Brain pericyte (primary cell): ENCODE results near the gene KCNJ12.
"Not testable (repeated sequence)": the region's sequence is repeated elsewhere in the genome, so short reads cannot be mapped to it uniquely, and the experiment has no call there.

Source experiments
- DNase-seq: peaks from one replicate; pipeline ENCODE4 v3.0.0-alpha.2; 2012; ENCODE audit warnings: low read depth, low spot score

The KCNJ12 gene

DNA sequence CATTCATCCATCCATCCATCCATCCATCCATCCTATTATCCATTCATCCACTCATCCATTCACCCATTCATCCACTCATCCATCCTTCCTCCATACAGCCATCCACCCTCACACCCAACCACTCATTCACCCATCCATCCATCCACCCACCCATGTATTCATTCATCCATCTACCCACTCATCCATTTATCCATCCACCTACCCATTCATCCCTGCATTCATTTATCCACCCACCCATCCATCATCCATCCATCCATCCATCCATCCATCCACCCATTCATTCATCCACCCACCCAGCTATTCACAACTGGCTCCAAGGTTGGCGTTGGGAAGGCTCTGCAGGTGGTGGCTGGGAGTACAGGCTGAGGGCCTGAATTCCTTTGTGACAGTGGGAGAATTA lies 31.6 kb downstream of the KCNJ12 start:
- not testable (repeated sequence) for DNase-seq

GRCh38 chr17:21408224-21408623 lies 32.1 kb downstream of the KCNJ12 start:
- DNase-seq: not testable (repeated sequence)

GRCh38 chr17:21408766-21409300 lies 32.7 kb downstream of the KCNJ12 start:
- not testable (repeated sequence) for DNase-seq

- DNase-seq: not testable (repeated sequence)
Measured at GRCh38 chr17:21409388-21409787, 33.2 kb downstream of the KCNJ12 start.

- DNase-seq: not testable (repeated sequence)
Measured at GRCh38 chr17:21409971-21410370, 33.8 kb downstream of the KCNJ12 start.

DNA sequence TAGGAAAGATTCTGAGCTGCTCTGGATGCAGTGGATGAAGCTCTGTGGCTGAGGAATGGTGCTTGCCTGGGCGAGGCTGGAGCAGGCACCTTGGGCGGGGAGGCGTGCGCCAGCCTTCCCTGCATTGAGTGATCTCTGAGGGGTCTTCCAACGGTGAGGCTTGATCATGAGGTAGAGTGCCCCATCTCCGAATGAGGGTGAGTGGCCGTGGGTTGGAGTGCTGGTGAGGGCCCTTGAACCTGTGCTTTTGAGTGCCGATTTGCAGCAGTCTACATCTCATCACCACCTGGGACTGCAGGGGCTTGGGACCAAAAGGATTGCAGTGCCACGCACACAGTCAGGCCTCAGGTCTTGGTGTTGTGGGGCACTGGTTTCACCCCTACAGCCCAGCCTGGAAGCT lies 34.2 kb downstream of the KCNJ12 start:
- not testable (repeated sequence) for DNase-seq

- not testable (repeated sequence) for DNase-seq
Measured at GRCh38 chr17:21410906-21411678, 34.9 kb downstream of the KCNJ12 start.

DNA sequence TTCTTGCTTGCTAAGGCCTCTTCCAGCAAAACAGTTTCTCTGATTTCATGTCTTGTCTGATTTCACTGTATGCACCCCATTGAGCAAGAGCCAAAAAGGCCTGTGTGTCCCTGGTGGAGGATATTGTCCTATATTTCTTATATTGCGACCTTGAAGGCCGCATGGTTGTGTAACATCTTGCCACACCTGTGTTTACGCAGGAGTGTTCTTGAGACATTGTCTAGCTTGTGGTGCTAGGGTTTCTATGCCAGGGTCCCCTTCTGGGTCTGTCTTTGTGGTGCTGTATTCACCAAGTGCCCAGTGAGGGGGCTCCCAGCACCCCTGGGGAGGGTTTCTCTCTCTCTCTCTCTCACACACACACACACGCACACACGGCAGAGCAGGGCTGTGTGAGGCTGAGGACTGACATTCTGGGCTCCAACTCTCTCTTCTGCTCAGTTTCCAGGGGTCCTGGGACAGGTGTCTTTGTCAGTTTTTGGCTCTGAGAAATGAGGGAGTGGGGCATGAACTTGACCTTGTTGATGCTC lies 35.6 kb downstream of the KCNJ12 start:
- not testable (repeated sequence) for DNase-seq

DNA sequence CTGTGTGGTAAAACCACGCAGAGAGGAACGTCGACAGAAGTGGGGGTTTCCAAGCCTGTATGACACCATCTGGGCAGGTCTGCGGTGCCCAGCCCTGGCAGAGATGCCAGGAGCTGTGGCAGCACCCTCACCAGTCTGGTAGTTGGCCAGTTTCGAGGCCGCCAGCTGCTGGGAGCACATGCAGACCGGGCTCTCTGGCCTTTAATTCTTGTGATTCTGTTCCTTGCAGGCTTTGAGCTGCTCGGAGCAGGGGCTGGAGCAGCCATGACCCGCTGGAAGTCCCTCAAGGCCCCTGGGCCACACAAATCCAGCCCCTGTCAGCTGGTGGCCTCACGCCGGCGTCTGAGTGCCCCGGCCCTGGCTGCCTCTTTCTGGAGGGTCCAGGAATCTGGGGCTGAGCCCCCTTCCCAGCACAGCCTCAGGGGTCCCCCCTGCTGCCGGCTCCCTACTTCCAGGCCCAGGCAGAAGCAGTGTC lies 36.1 kb downstream of the KCNJ12 start:
- not testable (repeated sequence) for DNase-seq

DNA sequence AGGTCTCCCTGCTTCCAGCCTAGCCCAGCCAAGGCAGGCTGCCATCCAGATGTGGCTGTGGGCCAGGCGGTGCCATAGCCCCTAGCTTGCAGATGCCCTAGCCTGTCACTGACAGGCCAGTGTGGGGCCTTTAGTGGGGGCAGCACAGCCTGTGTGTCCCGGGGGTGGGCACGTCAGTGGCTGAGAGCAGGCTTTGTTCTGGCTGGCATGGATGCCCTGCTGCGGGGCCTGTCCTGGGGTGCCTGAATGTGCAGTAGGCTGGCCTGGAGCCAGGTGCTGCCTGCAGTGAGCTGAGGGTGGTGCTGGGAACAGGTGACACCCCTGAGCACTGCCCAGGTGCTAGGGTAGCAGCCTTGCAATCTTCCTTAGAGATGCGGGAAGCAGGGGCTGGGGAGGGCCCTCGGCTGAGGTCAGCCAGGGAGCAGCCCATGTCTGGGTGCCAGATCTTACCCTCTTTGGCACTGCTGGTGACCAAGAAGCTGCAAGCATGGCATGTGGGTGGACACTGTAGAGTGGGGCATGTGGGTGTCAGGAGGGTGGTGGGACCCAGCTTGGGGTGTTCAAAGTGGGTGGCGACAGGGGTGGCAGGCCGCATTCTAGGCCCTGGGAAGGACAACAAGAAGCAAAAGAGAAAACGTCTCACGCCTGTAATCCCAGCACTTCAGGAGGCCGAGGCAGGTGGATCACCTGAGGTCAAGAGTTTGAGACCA lies 37.6 kb downstream of the KCNJ12 start:
- DNase-seq: not testable (repeated sequence)

GRCh38 chr17:21414616-21415015 lies 38.5 kb downstream of the KCNJ12 start:
- not testable (repeated sequence) for DNase-seq

DNA sequence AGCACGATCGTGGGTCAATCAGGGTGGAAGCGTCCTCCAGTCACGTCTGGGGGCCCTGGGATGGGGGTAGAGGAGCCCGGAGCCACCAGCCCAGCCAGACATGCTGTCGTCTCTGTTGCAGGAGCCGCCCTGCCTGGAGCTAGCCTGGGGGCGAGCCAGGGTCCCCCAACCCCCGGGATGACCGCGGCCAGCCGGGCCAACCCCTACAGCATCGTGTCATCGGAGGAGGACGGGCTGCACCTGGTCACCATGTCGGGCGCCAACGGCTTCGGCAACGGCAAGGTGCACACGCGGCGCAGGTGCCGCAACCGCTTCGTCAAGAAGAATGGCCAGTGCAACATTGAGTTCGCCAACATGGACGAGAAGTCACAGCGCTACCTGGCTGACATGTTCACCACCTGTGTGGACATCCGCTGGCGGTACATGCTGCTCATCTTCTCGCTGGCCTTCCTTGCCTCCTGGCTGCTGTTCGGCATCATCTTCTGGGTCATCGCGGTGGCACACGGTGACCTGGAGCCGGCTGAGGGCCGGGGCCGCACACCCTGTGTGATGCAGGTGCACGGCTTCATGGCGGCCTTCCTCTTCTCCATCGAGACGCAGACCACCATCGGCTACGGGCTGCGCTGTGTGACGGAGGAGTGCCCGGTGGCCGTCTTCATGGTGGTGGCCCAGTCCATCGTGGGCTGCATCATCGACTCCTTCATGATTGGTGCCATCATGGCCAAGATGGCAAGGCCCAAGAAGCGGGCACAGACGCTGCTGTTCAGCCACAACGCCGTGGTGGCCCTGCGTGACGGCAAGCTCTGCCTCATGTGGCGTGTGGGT lies 39.2 kb downstream of the KCNJ12 start:
- DNase-seq: not testable (repeated sequence)

- not testable (repeated sequence) for DNase-seq
Measured at GRCh38 chr17:21416471-21416981, 40.4 kb downstream of the KCNJ12 start.

GRCh38 chr17:21417349-21417748 lies 41.2 kb downstream of the KCNJ12 start:
- not testable (repeated sequence) for DNase-seq

DNA sequence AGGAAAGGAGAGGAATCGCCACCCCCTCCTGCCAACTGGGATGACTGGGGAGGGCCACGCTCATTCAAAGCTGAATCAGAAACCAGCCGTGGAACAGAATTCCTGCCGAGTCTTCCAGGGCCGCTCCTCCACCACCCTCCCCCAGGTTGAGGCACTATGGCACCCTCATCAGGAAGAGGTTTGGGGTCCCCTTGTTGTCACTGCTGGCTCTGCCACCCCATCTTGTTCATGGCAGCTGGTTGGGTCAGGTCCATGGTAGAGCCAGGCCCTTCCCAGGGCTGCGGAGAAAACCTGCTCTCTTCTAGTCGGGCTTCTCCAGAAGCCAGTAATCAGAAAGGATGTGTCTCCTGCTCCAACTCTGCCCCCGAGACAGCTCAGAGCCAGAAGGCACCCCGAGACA lies 41.8 kb downstream of the KCNJ12 start:
- no peak for DNase-seq

- DNase-seq: no peak
Measured at GRCh38 chr17:21418446-21419298, 42.5 kb downstream of the KCNJ12 start.

DNA sequence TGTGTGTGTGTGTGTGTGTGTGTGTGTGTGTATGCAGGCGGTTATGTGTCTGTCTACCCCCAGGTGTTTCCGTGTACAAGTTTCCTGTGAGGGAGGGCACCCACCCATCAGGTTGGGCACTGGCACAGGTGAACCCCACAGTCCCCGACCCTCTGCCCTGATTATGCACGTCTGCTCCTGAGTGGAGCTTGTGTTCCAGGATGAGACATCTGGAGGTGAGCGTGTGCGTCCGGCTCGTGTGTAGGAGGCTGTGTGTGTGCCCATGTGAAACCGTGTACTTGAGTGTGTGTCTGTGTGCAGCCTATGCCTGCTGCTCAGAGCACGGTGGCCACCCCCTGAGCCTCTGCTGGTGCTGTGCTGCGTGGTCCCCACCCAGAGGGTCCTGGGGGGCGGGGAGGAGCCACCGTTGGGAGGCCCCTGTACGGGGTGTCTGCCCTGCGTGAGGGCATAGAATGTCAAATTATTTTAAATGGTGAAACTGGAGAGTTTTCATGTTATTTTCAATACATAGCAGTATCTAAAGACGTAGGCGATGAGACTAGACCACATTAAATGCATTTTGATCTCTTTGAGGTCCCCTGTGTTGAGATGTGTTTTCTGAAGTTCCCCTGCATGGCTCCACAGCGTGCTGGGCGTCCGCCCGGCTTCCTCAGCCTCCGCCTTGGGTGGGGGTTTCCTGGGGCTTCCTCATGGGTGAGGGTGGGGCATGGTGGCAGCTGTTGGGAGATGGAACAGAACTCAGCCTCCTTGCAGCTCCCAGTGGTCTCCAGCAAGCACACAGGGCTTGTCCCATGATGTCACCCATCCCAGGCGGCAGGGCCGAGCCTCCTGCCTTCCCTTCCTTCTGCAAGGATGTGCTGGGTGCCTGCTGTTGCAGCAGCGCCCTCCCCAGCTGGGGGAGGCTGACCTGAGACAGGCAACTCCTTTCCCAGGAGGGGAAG lies 43.4 kb downstream of the KCNJ12 start:
- DNase-seq: no peak

DNA sequence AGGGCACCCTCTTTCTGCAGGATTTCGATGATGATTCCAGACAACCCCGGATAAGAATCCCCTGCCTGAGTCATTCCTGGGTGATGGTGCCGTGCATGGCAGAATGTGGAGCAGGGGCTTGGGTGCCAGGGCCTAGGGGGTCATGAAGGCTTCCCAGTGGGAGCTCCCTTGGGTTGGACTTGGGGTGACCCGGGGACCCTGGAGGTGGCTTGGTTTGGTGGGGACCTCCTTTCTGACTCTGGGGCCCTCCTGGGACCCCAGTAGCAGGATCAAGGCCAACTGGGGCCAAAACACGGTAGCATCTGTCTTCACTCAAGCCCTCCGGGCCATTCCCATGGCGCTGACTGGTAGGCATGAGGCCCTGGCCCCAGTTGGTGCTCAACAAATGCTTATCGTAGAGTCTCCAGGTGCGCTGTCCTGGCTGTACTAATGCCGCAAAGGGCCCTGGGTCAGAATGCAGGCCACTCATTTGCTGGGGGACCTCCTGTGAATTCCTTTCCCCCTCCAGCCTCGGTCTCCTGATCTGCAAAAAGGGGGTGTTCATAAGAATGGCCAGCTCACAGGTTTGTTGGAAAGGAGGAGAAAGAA lies 44.4 kb downstream of the KCNJ12 start:
- DNase-seq: not testable (repeated sequence)
